ENCODE results near the gene STX3. TPM values are rescaled to one million over a fixed set of nuclear protein-coding genes. Genes with fewer than 3 reads are reported as not detected.
A peak's percentile ranks its signal among the peaks of the same experiment; 100 is the strongest.

The STX3 gene
- total RNA-seq, 4 donors from 2014 or later, result 8.9 to 36.6 (median 26.3) TPM

DNA sequence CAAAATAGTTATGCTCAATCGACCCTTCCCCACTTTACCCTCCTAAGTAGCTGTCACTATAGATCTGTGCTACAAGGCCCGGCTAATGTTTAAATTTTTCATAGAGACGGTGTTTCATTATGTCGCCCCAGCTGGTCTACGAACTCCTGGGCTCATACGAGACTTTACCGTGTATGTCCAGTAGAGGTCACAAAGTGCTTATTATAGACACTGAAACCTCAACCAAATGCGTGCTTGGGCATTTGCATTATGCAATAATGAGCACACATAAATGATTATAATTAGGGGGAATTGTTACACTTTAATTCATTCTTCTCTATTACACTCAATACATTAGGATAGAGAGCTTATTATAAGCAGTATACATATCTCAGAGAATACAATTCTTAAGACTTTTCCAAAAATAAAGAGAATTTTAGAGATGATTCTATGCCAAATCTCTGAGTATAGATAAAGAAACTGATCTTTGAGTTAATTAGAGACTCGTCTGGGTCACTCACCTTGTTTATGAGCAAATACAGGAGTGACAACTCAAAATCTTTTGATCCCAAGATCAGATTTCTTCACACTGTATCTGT lies 67.9 kb downstream of the STX3 start:
- H3K9me3 ChIP-seq, result no peaks in the 10 kb centered on the region
- no peaks in the 10 kb centered on the region for H3K4me1 ChIP-seq
- H3K27ac ChIP-seq, result no peak overlapping the region
- no peaks in the 10 kb centered on the region for H3K36me3 ChIP-seq
- no peak overlapping the region for H3K4me3 ChIP-seq
- TF ChIP-seq CTCF (IDR thresholded peaks at IDR 0.05) (peak; percentile 21 to 49 (median 37)), POLR2A (IDR thresholded peaks at IDR 0.05) (no peak)
- H3K27me3 ChIP-seq, result no peaks in the 10 kb centered on the region
- DNase-seq, result no peak
- intact Hi-C loops (cut with DNase I; ENCODE audit: low total_unique reads), result no loop called here

DNA sequence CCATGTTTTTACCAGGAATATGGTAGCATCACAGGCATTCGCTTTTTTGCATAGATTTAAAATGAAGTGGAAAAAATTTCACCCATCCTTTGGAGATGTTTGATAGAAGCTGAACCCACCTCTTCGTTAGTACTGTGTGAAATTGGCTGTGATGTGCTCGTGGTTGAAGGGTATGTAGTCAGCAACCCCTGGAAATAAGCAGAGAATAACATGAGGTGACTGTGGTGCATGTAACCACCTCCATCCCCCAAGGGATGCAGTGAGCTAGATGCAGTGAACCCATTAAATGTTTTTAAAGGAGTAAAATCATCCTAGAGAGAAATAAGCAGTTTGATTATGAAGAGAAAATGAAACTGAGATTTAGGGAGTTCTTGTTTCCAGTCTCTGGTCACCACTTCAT lies 74.2 kb downstream of the STX3 start:
- Histone ChIP-seq H3K36me3 (no peaks in the 10 kb centered on the region), H3K4me3 (no peak overlapping the region), H3K27me3 (no peaks in the 10 kb centered on the region), H3K9me3 (no peaks in the 10 kb centered on the region), H3K27ac (no peak overlapping the region), H3K4me1 (no peaks in the 10 kb centered on the region)
- intact Hi-C loops (cut with DNase I; ENCODE audit: low total_unique reads), result no loop called here
- TF ChIP-seq CTCF (IDR thresholded peaks at IDR 0.05) (no peak), POLR2A (IDR thresholded peaks at IDR 0.05) (no peak)
- DNase-seq, result no peak

GRCh38 chr11:59833602-59834001 lies 78.4 kb downstream of the STX3 start:
- TF ChIP-seq CTCF (IDR thresholded peaks at IDR 0.05), result no peak
- no peak for TF ChIP-seq POLR2A (IDR thresholded peaks at IDR 0.05)
- DNase-seq, result no peak
- intact Hi-C loops (cut with DNase I; ENCODE audit: low total_unique reads), result no loop called here
- Histone ChIP-seq H3K9me3 (no peaks in the 10 kb centered on the region), H3K4me1 (no peaks in the 10 kb centered on the region), H3K27ac (no peak overlapping the region), H3K27me3 (no peaks in the 10 kb centered on the region), H3K36me3 (no peaks in the 10 kb centered on the region), H3K4me3 (no peak overlapping the region)

DNA sequence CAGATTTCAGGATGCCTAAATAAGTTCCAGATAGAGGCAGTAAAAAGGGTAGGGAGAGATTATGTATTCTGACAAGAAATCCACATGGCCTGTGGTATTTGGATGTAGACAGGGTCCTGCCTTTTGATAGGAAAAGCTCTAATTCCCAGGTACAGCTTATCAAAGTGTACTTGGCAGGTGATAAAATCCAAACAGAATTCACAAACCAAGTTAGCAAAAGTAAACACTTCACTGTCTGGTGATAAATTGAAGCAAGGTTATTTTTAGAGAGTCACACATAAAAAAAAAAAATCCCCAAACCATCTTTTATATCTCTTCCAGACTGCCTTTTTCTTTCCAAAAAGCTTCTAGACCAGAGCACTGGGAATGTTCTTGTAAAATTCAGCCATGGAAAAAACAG lies 84.4 kb downstream of the STX3 start:
- H3K36me3 ChIP-seq, result no peaks in the 10 kb centered on the region
- intact Hi-C loops (cut with DNase I; ENCODE audit: low total_unique reads), result no loop called here
- TF ChIP-seq CTCF (IDR thresholded peaks at IDR 0.05) (no peak), POLR2A (IDR thresholded peaks at IDR 0.05) (no peak)
- no peaks in the 10 kb centered on the region for H3K9me3 ChIP-seq
- no peaks in the 10 kb centered on the region for H3K4me1 ChIP-seq
- no peak for DNase-seq
- no peaks in the 10 kb centered on the region for H3K27me3 ChIP-seq
- no peak overlapping the region for H3K4me3 ChIP-seq
- H3K27ac ChIP-seq, result no peak overlapping the region

DNA sequence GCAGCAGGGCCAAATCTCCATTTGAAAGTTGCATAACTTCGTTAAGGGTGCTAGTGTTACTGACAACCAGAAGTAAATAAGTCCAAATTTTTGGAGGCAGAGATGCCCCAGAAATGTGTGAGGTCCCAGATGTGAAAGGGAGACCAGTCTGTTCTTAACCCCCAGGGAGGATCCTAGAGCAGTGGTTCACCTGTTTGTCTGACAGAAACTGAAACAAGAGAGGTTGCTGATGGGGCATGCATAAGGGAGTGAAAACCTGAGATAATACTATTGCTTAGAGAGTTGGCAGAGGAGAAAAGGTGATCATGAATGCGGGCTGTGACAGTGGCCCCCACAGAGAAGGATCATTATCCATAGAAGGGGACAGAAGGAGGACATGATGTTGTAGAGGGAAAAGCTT lies 86.3 kb downstream of the STX3 start:
- H3K27me3 ChIP-seq, result no peaks in the 10 kb centered on the region
- DNase-seq, result no peak
- intact Hi-C loops (cut with DNase I; ENCODE audit: low total_unique reads), result no loop called here

More for the DNA sequence above, 86.3 kb downstream of the STX3 start:
- Histone ChIP-seq H3K9me3 (no peaks in the 10 kb centered on the region), H3K36me3 (no peaks in the 10 kb centered on the region), H3K4me3 (no peak overlapping the region), H3K4me1 (no peaks in the 10 kb centered on the region), H3K27ac (no peak overlapping the region)
- TF ChIP-seq CTCF (IDR thresholded peaks at IDR 0.05), result no peak
- TF ChIP-seq POLR2A (IDR thresholded peaks at IDR 0.05), result no peak
